Dermis lymphatic vessel endothelial cell (primary cell): ENCODE results near the gene APOBEC3A. TPM values are rescaled to one million over a fixed set of nuclear protein-coding genes. Genes with fewer than 3 reads are reported as not detected.

Source experiments
- total RNA-seq: library from RNA; depleted of rRNA; stranded (reverse); fragments of >200 nt; gene quantifications from 2 replicates; pipeline ENCODE4 v1.2.1, GENCODE V29; 2014

The APOBEC3A gene
- total RNA-seq, result not detected in 2 replicates

GRCh38 chr22:38957046-38957770 lies at the start of gene APOBEC3A:
TSS of gene APOBEC3A (plus strand) at chr22:38957609. CDS start at chr22:38957692, 83 bp downstream.

GRCh38 chr22:38981992-38982927 lies 24.9 kb downstream of the APOBEC3A start, which contains the start of gene APOBEC3B:
TSS of gene APOBEC3B (plus strand) at chr22:38982347. CDS start at chr22:38982454, 107 bp downstream.

Other genes starting within 250 kb of the APOBEC3A start
- gene SUN2, start 201.6 kb upstream of the APOBEC3A start, total RNA-seq, result 106 and 114 TPM in 2 replicates
- 14.7 and 17.0 TPM in 2 replicates for gene DNAL4, start 163.5 kb upstream of the APOBEC3A start, total RNA-seq
- gene NPTXR, start 113.6 kb upstream of the APOBEC3A start, total RNA-seq, result 0.09 and 0.11 TPM in 2 replicates
- gene CBX6, start 85.4 kb upstream of the APOBEC3A start, total RNA-seq, result 12.0 and 15.4 TPM in 2 replicates
- 0.22 and 0.26 TPM in 2 replicates for gene APOBEC3B, start 24.7 kb downstream of the APOBEC3A start, total RNA-seq
- gene APOBEC3C, start 56.6 kb downstream of the APOBEC3A start, total RNA-seq, result 0.22 and 0.26 TPM in 2 replicates
- gene APOBEC3D, start 63.5 kb downstream of the APOBEC3A start, total RNA-seq, result 0.17 and 0.33 TPM in 2 replicates
- gene APOBEC3F, start 83.3 kb downstream of the APOBEC3A start, total RNA-seq, result 3.6 and 4.5 TPM in 2 replicates
- gene APOBEC3G, start 119.7 kb downstream of the APOBEC3A start, total RNA-seq, result 4.3 and 6.7 TPM in 2 replicates
- not detected in 2 replicates for gene APOBEC3H, start 139.6 kb downstream of the APOBEC3A start, total RNA-seq
- gene CBX7, start 195.1 kb downstream of the APOBEC3A start, total RNA-seq, result 4.0 and 5.3 TPM in 2 replicates